HG02938 (cell line): Measurements from ENCODE around the gene UQCRQ.

ENCODE experiments used
- ATAC-seq: cut with Tn5 transposase; IDR thresholded peaks from one replicate; pipeline ENCODE4 v1.9.1; 2021; ENCODE audit warnings: mild to moderate bottlenecking, moderate library complexity; ENCODE audit not compliant: unreplicated experiment

Gene UQCRQ

DNA sequence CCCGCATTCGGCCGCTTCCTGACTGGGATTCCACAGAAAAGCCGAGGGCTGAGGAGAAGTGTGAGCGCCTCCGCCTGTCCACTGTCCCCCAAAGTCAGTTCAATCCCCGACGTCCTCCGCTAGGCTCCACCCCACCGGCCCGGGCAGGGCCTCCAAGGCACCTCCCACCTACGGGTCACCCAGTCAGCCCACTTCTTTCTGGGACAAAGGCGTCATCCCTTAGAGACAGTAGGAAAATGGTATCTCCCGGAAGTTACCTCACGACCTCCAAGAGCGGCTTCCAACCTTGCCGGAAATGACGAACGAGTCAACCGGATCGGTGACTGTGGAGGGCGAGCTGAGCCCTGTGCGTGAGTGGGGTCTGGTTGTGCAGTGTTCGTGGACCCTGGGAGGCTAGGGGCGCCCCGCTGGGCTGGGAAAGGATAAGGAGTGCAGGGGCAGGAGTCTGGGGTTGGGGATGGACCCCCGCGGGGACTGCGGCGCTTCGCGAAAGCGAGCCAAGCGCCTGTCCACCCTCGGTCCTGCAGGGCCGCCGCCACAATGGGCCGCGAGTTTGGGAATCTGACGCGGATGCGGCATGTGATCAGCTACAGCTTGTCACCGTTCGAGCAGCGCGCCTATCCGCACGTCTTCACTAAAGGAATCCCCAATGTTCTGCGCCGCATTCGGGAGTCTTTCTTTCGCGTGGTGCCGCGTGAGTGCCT, at the start of gene UQCRQ, which contains the start of gene GDF9:
UQCRQ (plus strand) TSS at position 301 of the 704 bp plus-strand sequence; CDS start at position 541, 240 bp downstream.
GDF9 (minus strand) TSS at position 128 of the 704 bp plus-strand sequence. CDS start 1,936 bp downstream, outside the sequence.
- ATAC-seq = peak; percentile 98

DNA sequence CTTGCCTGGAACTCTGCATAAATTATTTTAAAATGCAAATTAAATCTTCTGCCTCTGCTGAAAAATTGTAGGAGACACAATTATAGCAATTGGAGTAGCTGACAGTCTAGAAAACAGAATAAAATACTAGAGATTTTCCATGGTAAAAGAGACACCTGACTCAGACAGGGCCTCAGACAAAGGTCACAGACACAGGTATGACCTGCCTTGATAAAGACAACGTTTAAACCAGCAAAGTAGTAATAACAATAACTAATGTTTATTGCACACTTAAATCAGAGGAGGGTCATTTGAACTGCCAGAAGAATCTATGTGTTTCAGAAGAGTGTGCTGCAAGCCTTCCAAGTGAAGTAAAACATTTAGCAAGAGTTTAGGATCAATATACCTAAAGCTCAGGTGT, 49.4 kb upstream of the UQCRQ start:
- no peak for ATAC-seq

DNA sequence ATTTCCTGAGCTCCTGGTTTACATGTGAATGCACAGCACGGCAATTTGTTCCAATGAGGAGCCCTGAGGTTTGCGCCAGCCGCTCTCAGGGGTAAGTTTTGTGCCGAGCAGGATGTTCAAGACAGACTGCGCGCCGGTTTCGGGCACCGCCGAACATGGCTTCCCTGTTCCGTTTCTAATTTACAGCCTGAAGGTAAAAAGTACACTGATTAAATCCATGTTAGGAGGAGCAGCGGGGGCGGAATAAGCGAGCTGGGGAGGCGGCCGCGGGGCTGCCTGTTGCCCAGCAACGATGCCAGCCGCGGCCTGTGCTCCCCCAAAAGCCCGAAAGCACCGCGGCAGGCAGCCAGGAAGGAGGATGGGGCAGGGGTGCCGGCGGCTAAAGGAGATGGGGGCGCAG, 47.0 kb upstream of the UQCRQ start:
- no peak for ATAC-seq

DNA sequence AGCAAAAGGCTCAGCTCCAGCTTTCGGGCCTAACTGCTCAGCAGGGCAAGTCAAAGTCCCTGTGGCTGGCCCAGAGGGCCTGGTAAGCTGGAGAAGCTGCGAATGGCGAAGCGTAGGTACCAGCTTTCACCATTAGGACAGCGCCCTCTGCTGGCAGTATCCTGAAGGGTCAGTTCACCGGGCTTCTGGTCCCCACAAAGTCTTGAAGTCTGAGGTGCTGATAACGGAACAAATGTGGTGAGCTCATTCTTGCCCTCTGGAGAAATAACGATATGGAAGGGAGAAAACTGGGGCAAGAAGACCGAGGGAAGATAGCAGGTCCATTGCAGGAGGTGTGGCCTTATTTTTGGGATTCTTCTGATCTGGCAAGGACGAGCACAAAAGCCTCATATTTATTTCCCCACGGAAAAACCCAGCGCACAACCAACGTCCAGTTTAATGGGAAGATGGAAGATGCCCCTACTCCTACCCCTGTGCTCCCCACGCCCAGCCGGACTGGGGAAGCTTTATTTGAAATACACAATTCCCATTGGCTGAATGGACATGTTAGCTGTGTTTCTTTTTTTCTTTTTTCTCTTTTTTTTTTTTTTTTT, 46.2 kb upstream of the UQCRQ start:
- ATAC-seq = peak; percentile 75

DNA sequence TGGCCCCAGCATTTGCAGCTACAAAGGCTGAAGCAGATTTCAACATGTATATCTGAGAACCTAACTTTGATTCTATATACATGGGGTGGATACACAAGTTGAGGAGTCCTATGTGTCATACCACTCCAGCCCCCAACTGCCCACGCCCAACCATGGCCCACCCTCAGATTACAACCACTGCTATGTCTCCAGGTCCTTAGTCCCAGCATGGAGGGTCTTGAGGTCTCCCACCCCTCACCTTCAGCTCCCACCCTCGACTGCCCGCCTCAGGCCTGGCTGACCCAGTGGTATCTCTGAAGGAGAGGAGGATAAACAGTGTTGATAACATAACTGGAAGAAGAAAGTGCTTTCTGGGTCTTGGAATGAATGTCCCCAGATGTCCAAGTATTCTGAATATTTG, 45.1 kb upstream of the UQCRQ start:
- ATAC-seq = no peak

DNA sequence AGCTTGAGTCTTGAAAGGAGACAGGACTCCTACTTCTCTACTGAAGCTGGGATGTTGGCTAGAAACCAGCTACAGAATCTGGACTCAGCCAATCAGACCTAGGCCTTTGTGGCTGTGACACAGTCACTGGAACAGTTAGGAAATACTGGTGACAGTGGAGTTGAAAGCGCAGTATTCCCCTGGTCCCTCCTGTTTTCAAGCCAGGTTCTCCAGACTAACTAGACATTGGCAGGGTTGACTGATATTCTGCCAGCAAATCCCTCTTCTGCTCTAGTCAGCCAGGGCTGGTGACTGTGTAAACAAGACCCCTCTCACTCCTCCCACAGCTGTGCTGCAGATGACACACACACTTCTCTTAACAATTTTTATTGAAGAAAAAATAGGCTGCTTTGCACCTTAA, 44.7 kb upstream of the UQCRQ start:
- no peak for ATAC-seq

DNA sequence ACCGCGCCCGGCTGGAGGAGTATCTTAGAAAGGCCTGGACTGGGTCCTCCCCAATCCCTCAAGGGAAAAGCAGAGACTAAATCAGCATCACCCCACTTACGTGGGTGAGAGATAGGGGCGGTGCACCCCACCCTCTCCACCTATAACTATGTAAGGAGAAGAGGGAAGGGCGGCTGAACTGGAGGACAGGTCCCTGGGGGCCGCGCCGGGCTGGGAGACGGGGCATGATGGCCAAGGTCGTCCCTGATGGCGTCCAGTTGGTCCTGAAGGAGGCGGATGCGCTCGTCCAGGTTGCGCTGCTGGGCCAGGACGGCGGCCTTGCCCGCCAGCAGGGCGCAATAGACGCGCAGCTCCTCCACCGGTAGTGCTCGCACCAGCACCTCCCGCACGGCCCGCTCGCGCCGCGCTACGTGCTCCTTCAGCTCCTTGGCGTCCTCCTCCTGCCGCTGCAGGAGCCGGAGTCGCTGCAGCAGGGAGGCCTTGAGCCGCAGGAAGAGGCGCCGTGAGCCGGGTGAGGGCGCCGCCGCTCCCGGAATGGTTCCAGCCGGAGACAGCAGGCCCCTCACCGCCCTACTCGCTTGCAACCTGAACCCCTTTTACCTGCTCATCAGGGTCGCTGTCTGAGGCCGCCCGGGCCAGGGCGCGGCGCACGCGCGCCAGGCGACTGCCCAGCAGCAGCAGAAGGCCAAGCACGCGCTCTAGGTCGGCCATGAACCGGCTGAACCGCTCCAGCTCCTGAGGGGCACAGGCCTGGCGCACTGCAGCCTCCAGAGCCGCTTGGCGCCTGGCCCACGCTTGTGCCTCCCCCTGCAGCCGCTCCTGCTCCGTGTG, 43.6 kb upstream of the UQCRQ start:
- no peak for ATAC-seq

DNA sequence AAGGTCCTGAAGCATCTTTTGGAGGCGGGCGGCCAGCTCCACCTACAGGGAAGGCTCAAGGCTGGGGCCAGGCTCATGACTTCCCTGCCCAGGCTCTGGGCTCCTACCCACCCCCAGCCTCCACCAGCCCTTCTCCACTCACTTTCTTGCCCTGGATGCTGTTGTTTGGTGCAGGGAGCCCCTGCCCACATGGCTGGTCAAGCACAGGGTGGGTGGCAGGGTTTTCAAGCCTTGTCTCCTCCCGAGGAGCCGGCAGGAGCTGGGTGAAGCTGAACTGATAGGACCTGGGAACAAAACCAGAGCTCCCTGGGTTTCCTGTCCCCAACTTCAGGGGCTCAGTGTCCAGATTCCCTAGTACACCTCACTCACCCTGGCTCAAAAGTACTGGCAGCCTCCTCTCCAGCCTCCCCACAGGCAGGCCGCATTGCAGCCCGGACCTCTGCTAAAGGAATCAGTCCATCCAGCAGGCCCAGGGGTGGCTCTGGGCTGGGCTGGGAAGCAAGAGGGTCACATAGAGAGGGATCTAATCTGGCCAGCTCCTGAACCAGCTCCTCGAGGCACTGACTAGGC, 42.9 kb upstream of the UQCRQ start:
- ATAC-seq = no peak

DNA sequence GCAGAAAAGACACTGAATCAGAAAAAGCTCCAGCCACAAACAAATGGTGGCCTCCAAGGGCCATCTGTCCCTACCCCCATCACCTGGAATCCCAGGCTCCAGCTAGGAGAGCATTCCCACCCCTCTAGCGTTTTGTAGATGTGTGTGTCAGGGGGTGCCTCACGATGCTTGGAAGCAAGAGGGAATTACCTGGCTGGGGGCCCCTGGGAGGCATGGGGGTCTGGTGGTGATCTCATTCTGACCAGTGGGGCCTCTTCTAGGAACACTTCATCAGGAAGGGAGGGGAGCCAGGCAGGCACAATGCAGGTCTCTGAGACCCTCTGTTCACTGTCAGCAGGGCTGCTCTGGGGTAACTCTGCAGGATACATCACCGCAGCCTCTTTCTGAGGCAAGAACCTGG, 42.0 kb upstream of the UQCRQ start:
- ATAC-seq = no peak

DNA sequence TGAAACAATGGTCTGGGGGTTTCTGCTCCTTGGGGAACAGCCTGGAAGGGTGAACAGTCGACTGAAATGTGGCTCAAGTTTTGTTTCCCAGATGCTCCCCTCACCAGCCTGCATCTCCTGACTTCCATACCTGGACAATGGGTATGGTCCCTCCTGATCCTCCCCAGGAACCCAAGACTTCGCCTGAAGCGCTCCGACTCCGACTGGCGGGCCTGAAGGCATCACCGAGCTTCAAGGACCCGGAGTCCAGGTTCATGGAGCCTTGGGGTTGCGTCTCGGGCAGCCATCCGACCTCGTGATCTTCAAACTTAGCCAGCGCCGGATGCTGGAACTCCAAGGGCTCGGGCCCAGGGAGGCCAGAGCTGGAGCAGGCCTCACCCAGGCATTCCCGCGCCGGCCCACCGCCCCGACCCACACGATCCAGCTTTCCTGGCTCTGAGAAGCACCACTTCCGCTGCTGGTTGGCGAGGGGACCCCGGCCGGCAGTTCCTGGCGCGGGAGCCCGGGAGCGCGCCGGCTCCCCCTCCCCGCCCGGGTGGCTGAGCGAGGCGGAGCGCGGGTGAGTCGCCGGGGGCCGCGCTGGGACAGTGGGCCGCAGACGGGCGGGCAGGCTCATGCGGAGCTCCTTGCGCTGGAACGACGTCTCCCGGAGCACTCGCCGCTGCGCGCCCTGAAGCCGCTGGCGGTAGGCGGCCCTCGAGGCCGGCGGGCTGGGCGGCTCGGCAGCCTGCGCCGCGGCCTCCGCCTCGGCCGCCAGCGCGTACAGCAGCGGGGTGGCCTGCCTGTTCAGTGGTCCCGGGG, 41.2 kb upstream of the UQCRQ start:
- ATAC-seq = no peak

DNA sequence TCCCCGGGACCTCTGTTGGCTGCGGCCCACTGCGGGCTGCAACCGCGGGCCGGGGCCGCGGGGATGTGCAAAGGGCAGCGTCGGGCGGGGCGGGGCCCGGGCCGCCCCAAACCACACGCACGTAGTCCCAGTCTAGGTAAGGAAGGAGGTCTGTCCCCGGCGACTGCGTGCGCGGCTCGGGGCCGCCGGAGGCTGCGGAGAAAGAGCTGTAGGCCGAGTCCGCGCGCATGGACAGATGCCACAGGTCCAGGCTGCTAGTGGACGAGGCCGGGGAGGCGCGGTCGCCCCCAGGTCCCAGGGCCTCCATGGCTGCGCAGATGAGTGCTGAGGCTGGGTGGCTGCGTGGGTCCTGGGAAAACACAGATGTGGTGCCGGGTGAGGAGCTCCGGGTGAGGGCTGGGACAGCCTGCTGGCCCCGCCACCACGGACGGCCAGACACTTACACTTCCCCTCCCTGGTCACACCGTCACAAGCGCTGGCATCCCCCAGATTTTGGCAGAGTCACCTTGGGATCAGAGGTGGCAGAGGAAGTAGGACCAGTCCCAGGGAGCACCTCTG, 40.5 kb upstream of the UQCRQ start:
- no peak for ATAC-seq

DNA sequence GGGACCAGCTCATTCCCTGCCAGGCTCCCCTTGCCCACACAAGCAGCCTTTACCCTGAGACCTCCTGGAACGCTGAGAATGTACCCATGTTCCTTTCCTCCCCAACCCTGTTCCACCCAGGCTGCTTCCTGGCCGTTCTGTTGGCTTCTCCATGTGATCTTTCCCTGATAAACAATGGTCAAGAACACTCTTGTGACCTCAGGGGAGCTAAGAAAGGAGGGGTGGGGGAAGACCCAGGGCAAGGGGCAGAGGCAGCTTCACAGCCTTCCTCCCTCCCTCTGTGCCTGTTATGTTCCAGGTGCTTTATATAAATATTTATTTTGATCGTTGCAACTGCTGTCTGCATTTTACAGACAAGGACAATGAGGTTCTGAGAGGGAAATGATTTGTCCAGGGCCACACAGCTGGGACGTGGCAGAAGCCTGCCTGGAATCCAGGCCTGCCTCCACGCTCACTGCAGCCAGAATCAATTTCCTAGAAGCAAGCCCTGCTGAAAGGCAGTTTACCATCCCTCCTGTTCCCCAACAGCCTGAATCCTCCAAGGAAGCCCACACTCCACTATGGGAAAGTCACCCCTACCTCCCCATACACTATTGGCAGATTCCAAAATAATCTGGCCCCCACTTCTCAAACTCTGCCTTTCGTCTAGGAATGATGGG, 39.9 kb upstream of the UQCRQ start:
- no peak for ATAC-seq

DNA sequence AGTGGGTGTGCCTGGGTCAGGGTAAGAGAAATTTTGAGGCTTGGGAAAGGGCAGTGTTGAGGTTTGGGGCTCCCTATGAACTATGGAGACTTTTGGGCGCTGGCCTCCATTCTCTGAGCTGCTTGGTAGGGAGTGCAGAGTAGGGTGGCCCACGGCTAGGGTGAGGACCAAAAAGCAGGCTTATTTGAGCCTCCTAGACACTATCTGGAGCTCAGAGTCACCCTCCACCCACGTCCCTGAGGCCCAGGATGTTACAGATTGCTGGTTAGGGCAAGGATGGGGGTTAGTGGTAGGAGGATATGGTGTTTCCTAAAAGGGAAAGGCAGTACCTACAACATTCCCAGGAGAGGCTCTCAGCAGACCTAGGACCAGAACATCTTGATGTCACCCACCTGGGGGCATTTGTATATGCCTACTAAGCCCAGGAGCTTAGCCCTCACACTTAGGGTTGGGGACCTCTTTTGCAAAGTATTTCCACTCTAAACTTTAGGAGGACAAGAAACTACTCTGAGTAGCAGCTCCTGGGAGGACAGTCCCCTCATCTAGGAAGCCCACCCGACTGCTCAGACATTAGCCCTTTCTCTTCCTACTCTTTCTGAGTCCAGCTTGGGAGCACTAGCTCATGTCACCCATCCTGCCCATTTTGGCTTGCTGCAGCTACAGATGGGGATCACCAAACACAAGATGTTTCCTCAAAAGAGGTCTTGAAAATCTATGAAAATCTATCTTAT, 38.3 kb upstream of the UQCRQ start:
- ATAC-seq = no peak

DNA sequence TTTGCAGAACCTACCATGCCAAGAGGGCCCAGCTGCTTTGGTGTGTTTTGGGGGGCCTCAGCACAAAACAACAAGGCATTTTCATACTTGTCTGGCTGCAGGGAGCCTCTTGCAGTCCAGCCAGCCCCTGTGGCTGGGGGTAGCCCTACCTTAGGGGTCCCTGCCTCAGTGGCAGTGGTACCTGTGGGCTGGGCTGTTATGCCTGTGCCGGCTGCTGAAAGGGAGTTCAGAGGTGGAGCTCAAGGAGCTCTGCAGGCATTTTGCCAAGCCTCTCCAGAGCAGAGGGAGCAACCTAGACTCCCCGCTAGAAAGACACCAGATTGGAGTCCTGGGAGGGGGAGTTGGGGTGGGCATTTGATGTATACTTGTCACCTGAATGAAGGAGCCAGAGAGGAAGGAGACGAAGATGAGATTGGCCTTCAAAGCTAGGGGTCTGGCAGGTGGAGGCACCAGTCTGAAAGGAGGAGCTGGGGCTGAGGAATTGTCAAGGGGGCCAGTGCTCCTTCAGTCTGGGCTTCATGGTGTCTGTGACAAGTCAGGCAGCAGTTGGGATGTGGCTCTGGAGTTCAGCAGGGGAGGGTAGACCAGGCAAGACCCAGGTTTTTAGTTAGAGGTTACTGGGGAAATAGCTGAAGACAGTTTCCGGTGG, 37.5 kb upstream of the UQCRQ start:
- no peak for ATAC-seq

DNA sequence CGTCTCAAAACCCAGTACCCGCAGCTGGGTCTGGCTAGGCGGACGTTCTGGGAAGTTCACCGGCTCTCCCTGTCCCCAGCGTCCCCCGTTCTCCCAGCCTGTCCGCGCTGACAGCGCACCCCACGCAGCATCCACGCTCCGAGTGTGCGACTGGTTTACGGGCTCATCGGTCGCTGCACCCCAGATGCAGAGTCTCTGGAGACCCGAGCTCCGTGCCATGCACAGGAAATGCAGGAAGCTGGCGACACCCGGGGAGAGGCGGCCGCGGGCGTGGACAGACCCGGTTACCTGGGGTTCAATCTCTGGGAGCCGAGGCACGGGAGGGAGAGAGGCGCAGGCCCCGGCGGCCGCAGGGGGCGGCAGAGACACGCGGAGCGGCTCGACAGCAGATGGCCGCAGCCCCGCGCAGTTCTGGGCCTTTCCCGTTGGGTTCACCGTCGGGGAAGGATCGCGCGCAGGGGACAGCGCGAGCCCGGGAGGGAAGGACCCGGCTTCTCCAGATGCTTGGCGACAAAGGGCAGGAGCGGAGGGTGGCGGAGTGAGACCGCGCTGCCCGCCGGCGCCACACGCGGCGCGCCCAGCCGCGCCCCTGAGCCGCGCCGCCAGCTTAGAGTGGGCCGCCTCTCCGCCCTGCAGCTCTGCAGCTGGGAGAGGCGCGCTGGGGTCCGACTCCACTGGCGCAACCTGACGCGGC, 36.6 kb upstream of the UQCRQ start:
- peak; percentile 76 for ATAC-seq

DNA sequence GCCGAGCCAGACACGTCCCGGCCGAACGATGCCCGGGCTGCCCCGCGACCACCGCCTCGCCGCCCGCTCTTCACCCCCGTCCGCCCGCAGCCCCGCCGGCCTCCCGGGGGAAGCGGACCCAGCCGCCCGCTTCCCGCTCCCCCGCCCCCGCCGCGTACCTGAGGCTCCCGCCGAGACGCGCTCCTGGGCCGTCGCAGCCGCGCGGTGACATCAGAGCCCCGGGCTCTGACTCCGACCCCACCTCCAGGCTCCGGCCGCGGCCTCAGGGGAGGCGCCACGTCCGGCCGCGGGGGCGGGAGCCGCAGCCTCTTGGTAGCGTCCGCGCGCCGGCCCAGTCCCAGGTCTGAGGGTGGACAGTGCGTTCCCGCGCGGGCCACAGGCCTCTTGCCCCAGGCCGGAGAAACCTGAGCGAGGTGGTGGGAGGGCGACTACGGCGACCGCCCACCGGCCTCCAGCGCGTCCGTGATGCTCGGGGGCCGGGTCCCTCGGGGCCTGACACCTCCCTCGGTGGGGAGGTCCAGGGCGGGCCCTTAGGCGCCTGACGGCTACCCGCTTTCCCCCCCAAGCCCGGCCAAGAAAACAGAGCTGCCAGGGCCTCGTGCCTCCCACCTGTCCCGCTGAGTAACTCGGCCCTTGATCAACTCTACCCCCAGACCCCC, 35.9 kb upstream of the UQCRQ start, which contains the start of gene SHROOM1:
SHROOM1 (minus strand) TSS at position 212 of the 659 bp plus-strand sequence. CDS start 4,507 bp downstream, outside the sequence.
- peak; percentile 58 for ATAC-seq

DNA sequence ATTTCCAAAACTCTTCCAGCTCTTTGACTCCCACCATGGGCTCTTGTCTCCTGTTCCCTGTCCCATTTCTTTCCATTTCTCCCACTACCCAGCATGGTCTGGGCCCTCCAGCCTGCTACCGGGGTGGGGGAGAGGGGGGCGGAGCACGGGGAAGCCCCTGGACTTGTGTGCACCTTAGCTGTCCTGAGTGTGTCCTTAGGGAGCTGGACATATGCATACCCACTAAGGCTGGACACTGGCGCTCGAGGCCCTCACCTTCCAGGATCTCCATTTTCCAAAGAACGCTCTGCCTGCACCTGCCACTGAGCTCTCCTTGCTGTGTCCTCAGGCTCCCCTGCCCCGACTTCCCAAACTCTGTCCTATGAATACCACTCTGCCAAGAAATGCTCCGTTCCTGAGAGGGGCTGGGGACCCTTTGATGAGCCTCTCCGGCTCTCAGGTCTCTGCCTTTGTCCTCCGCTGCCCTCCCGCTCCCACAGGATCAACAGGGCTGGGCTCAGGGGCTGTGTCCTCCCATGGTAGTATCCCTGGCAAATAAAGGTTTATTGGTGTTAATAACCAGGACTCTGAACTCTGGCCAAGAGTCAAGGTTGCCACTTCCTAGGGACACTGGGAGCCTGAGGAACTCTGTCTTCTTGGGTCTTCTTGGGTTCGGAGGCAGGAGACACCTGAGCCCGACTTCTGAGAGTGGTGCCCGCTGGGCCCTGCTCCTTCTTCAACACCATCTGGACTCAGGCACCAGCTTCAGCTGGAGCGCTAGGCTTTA, 35.2 kb upstream of the UQCRQ start:
- no peak for ATAC-seq
